Neutrophil (primary cell): Measurements from ENCODE around the gene AIDA.
"Not testable (repeated sequence)": the region's sequence is repeated elsewhere in the genome, so short reads cannot be mapped to it uniquely, and the experiment has no call there.

ENCODE experiments used
- H3K27ac ChIP-seq: fragments of 200-600 bp; sonication (generic); 2 replicates; pipeline ENCODE4 v1.5.1; 2016; ENCODE audit warnings: mild to moderate bottlenecking, moderate library complexity
- H3K27me3 ChIP-seq: fragments of 200-600 bp; sonication (generic); 2 replicates; pipeline ENCODE4 v1.6.0; 2016; ENCODE audit warnings: mild to moderate bottlenecking
- H3K36me3 ChIP-seq: fragments of 200-600 bp; sonication (generic); 2 replicates; pipeline ENCODE4 v1.5.1; 2017
- H3K4me1 ChIP-seq, 2 experiments: fragments of 200-600 bp in 1 of 2; sonication (generic) in 1 of 2; 1 replicate in 1 of 2; 2 replicates in 1 of 2; pipeline versions ENCODE4 v1.5.1 to v1.6.1; 2013 to 2016; ENCODE audit warnings: low read depth in 1 of 2, low read length in 1 of 2, mild to moderate bottlenecking in 1 of 2, moderate library complexity in 1 of 2; ENCODE audit not compliant: control insufficient read depth in 1 of 2, insufficient read depth in 1 of 2
- H3K4me3 ChIP-seq, 2 experiments: fragments of 200-600 bp in 1 of 2; sonication (generic) in 1 of 2; 1 replicate in 1 of 2; 2 replicates in 1 of 2; pipeline ENCODE4 v1.5.1; 2013 to 2016; ENCODE audit warnings: low read depth in 1 of 2, low read length in 1 of 2, mild to moderate bottlenecking in 1 of 2, moderate library complexity in 1 of 2
- H3K9me3 ChIP-seq: fragments of 200-600 bp; sonication (generic); 2 replicates; pipeline ENCODE4 v1.5.1; 2016
- TF ChIP-seq, protein P1 (sequence below): fragments of 200-600 bp; sonication (generic); IDR thresholded peaks from 2 replicates; pipeline ENCODE4 v1.5.1; 2016; ENCODE audit warnings: antibody characterized with exemption

The AIDA gene

DNA sequence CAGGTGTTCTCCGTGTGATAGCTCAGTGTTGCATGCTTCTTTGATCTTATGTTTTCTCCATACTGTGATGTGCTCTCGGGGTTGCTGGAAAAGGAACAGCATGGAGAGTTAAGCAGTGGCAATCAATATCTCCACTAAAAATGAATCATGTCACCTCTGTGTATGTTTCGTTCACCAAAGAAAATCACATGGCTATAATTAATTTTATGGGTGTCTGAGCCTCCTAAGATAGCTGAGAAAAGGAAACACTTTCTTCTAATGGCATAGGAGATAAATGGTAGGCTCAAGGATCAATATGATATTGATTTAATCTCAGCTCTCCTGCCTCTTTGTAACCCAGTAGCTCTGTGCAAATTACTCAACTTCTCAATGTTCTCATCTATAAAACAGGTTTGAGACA is 39.0 kb upstream of the AIDA start:
- TF ChIP-seq, protein P1, sequence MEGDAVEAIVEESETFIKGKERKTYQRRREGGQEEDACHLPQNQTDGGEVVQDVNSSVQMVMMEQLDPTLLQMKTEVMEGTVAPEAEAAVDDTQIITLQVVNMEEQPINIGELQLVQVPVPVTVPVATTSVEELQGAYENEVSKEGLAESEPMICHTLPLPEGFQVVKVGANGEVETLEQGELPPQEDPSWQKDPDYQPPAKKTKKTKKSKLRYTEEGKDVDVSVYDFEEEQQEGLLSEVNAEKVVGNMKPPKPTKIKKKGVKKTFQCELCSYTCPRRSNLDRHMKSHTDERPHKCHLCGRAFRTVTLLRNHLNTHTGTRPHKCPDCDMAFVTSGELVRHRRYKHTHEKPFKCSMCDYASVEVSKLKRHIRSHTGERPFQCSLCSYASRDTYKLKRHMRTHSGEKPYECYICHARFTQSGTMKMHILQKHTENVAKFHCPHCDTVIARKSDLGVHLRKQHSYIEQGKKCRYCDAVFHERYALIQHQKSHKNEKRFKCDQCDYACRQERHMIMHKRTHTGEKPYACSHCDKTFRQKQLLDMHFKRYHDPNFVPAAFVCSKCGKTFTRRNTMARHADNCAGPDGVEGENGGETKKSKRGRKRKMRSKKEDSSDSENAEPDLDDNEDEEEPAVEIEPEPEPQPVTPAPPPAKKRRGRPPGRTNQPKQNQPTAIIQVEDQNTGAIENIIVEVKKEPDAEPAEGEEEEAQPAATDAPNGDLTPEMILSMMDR: no peak
- Histone ChIP-seq H3K27ac (no peak overlapping the region), H3K4me3 (no peak overlapping the region)

DNA sequence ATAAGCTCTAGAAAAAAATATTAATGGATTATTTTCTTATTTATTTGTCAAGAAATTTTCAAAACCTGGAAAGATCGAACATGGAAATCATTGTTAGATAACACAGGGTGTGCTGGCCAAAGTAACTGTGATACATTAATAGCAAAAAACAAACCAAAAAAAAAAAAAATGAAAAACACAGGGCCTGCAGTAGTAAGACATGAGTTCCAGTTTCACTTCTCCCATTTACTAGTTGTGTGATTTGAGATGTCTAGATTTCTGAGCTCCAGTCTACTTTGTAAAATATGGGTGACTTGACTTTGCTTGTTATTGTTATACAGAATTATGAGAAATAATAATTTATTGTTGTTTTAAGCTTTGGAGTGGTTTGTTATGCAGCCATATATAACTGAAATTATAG is 38.4 kb upstream of the AIDA start:
- Histone ChIP-seq H3K27ac (no peak overlapping the region), H3K36me3 (no peaks in the 10 kb centered on the region), H3K4me1 (no peaks in the 10 kb centered on the region), H3K27me3 (no peaks in the 10 kb centered on the region), H3K9me3 (no peaks in the 10 kb centered on the region), H3K4me3 (no peak overlapping the region)
- TF ChIP-seq, protein P1: no peak

More for the DNA sequence above, 39.0 kb upstream of the AIDA start:
- no peaks in the 10 kb centered on the region for H3K36me3 ChIP-seq
- H3K27me3 ChIP-seq: no peaks in the 10 kb centered on the region
- H3K4me1 ChIP-seq: no peaks in the 10 kb centered on the region
- no peaks in the 10 kb centered on the region for H3K9me3 ChIP-seq

DNA sequence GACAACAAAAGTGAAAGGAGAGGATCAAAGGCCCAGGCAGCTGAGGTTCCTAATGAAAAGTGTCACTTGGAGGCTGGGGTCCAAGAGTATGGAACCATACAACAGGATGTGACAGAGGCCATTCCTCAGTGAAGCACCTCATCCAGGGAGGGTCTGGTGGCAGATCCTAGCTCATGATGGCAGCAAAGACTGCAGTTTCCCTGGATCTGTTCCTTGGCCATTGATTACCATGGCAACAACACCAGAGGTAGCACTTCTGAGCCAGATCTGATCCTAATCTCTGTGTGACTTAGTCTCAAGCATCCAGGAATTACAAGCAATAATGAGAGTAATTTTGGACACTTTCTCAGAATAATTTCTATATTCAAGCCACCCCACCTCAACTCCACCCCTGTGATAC is 37.6 kb upstream of the AIDA start:
- no peak overlapping the region for H3K27ac ChIP-seq
- TF ChIP-seq, protein P1: no peak

DNA sequence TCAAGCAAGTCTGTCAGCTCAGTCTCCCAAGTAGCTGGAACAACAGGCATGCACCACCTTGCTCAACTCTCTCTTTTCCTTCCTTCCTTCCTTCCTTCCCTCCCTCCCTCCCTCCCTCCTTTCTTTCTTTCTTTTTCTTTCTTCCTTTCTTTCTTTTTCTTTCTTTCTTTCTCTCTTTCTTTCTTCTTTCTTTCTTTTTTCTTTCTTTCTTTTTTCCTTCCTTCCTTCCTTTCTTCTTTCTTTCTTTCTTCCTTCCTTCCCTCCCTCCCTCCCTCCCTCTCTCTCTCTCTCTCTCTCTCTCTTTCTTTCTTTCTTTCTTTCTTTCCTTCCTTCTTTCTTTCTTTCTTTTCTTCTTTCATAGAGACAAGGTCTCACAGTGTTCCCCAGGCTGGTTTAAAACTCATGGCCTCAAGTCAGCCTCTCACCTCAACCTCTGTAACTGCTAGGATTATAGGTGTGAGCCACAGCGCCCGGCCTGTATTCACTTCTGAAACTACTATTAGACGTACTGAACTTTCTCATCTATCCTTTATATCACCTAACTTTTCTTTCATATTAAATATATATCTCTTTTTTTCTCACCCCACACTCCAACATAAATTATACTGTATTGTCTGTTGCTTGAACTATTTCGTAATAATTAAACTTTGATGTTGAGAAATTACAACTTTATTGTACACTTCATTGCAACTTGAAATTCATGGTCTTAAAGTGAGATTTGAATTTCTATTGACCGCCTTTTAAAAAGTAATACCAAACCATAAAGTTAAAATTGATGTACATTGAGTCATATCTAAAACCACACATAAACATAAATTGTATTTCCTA is 29.6 kb upstream of the AIDA start:
- H3K9me3 ChIP-seq, H3K4me1 ChIP-seq, H3K4me3 ChIP-seq, H3K27ac ChIP-seq, H3K27me3 ChIP-seq: not testable (repeated sequence)
- H3K36me3 ChIP-seq: peaks cover 12% of the 10 kb centered on the region

More for the DNA sequence above, 37.6 kb upstream of the AIDA start:
- H3K9me3 ChIP-seq: no peaks in the 10 kb centered on the region
- H3K36me3 ChIP-seq: no peaks in the 10 kb centered on the region
- no peak overlapping the region for H3K4me3 ChIP-seq
- H3K4me1 ChIP-seq: no peaks in the 10 kb centered on the region
- H3K27me3 ChIP-seq: no peaks in the 10 kb centered on the region

DNA sequence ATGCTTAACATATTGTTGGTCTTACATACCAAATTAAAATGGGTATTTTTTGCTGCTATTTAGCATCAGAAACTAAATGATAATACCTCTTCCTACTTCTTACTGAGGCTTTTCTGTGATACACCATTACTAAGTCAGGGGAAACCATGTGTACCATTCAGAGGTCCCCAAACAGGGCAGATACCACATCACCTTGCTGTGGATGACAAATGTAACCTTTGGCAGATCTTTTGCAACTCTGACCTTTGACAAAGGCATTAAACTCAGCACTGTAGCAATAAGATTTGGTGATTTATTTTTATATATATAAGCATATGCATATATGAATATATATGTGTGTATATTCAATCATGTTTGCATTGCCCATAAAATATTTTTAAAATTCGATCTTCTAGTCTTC is 27.6 kb upstream of the AIDA start:
- H3K27ac ChIP-seq: no peak overlapping the region
- no peaks in the 10 kb centered on the region for H3K4me1 ChIP-seq
- no peak overlapping the region for H3K4me3 ChIP-seq
- H3K36me3 ChIP-seq: peaks cover 31% of the 10 kb centered on the region
- TF ChIP-seq, protein P1: no peak
- no peaks in the 10 kb centered on the region for H3K27me3 ChIP-seq
- H3K9me3 ChIP-seq: no peaks in the 10 kb centered on the region

DNA sequence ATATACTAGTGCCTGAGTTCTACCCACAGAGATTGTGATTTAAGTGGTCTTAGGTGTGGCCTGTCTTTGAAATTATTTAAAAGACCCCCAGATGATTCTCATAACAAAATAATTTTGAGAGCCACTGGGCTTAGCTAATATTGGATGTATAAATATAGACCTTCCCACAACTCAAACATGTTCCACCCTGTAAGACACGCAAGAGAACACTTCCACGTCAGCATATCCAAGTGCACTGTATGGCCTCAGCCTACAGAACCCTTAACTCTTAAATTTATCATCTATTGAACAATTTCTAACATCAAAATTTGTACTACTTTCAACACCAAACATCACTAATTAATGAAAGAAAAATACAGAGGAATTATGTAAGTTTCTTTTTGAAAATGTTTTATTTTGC is 27.2 kb upstream of the AIDA start:
- TF ChIP-seq, protein P1: no peak
- Histone ChIP-seq H3K9me3 (no peaks in the 10 kb centered on the region), H3K27me3 (no peaks in the 10 kb centered on the region), H3K27ac (no peak overlapping the region), H3K4me3 (no peak overlapping the region), H3K36me3 (peaks cover 36% of the 10 kb centered on the region), H3K4me1 (no peaks in the 10 kb centered on the region)
